Coronary artery (tissue), 2 donors: ENCODE measurements around the gene LRRC28.
"Not testable (repeated sequence)": the region's sequence is repeated elsewhere in the genome, so short reads cannot be mapped to it uniquely, and the experiment has no call there.

Experiments used
- DNase-seq: peaks from one replicate; pipeline ENCODE4 v3.0.0-alpha.2; 2017; ENCODE audit warnings: low spot score
- H3K27ac ChIP-seq, 2 donors: fragments of 200-600 bp; sonication (generic); one replicate each; pipeline ENCODE4 v1.5.1; 2016 to 2019
- H3K4me3 ChIP-seq: fragments of 200-600 bp; sonication (generic); 2 replicates; pipeline ENCODE4 v1.5.1; 2016; ENCODE audit warnings: mild to moderate bottlenecking, moderate library complexity
- TF ChIP-seq, protein P1 (sequence below): fragments of 200-600 bp; sonication (generic); IDR thresholded peaks from one replicate; pipeline ENCODE4 v1.5.1; 2019; ENCODE audit warnings: antibody characterized with exemption

Gene LRRC28

DNA sequence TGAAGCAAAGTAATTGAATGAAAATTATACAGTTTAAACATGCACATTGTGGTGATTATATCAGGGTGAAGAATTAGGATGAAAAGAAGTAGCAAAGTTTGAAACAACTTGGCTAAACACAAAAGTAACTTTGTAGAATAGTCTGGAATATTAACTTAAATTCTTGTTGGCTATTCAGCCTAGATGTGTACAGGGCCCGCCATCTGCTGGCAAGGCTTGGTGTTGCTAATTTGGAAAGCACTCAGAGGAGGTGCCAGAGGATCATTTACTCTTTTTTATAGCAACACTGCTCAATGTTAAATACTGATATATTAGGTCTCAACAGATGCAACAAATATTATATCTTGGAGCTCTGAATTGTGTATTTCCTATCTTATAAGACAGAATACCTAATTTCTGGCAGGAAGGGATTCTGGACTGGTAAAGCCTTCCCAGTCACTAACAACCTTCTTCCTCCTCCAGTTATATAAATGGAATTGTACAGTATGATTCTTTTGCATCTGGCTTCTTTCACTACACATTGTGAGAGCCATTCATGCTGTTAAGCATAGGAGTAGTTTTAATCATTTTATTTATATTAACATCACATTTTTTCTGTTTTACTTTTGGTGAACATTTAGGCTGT lies 38.0 kb upstream of the LRRC28 start:
- DNase-seq: no peak
- H3K27ac ChIP-seq: no peak overlapping the region
- no peak overlapping the region for H3K4me3 ChIP-seq
- TF ChIP-seq, protein P1, sequence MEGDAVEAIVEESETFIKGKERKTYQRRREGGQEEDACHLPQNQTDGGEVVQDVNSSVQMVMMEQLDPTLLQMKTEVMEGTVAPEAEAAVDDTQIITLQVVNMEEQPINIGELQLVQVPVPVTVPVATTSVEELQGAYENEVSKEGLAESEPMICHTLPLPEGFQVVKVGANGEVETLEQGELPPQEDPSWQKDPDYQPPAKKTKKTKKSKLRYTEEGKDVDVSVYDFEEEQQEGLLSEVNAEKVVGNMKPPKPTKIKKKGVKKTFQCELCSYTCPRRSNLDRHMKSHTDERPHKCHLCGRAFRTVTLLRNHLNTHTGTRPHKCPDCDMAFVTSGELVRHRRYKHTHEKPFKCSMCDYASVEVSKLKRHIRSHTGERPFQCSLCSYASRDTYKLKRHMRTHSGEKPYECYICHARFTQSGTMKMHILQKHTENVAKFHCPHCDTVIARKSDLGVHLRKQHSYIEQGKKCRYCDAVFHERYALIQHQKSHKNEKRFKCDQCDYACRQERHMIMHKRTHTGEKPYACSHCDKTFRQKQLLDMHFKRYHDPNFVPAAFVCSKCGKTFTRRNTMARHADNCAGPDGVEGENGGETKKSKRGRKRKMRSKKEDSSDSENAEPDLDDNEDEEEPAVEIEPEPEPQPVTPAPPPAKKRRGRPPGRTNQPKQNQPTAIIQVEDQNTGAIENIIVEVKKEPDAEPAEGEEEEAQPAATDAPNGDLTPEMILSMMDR: peak; percentile 79

DNA sequence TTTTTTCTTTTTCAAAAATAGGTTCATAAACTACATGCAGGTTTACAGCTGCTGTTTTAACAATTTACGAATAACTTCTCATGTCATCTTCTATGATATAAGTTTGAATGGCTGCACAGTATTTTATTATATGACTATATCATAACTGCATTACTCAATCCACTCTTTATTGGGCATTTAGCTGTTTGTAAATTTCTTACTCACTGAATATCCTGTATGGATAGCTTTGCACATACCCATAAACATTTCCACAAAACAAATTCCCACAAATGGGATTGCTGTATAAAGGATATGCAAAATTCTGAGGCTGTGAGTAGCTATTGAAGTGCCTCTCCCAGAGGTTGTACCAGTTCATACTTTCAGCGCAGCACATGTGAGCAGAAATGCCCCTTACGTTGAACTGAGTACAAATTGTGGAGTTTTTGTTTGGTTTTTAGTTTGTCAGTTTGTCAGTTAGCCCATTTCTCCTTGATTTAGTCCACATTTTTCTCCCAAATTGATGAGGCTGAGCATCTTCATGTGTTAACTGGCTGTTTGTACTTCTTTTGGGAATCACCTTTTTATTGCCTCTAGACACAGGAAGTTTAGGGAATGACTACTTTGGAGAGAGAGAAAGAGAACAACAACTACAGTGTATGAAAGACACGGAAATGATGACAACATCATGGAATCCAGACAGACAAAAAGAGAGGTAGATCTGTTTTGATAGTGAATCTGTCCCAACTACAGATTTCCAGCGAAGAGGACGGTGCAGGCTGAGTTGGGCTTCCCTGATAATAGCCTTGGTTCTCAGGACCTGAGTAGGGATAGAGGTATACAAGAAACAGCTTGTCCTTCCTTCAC lies 26.7 kb upstream of the LRRC28 start:
- no peak for DNase-seq
- no peak overlapping the region for H3K4me3 ChIP-seq
- TF ChIP-seq, protein P1: no peak
- no peak overlapping the region for H3K27ac ChIP-seq

DNA sequence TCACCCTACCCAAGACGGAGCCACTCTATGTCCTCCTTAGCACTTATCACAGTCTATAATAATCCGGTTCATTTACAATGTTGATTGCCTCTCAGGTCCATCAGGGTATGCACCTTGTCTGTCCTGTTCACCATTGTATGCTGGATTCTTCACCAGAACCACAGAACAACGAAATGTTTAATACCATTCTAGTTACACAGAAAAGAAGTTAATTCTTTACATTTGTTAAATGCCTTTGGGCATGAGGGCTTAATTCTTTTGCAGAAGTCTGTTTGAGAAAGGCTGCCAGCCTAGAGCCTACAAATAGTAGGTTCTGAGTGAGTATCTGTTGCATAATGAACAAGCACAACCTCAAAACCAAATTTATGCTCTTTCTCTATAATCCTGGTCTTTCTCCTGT lies 24.5 kb upstream of the LRRC28 start:
- no peak for DNase-seq
- Histone ChIP-seq H3K4me3 (no peak overlapping the region), H3K27ac (no peak overlapping the region)
- TF ChIP-seq, protein P1: no peak

DNA sequence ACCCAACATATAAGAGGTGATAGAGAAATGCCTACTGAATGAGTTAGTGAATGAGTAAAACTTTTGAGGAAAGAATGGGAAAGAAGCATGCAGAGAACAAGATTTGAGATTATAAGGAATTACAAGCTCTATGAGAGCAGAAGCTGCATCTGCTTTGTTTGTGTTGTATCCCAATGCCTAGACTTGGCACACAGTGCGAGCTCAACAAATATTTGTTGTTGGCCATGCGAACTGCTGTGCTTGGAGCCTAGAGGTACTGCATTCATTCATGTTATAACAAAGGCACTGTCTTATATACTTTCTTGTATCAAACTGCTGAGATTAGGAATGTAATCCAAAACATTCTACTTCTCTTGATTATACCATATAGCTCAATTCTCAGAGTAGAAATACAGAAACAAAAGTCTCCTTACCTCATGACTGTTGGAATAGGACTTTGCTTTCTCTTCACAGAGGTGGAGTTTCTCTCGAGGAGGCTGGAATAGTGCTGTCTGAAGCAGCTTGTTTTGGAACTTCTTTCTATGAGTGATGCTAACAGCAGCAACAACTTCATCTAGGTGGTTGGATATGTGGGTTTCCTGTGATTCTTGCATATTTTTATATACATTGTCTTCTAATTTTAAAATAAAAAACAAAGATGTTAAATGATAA lies 23.0 kb upstream of the LRRC28 start:
- Histone ChIP-seq H3K4me3 (no peak overlapping the region), H3K27ac (no peak overlapping the region)
- DNase-seq: no peak
- TF ChIP-seq, protein P1: no peak

DNA sequence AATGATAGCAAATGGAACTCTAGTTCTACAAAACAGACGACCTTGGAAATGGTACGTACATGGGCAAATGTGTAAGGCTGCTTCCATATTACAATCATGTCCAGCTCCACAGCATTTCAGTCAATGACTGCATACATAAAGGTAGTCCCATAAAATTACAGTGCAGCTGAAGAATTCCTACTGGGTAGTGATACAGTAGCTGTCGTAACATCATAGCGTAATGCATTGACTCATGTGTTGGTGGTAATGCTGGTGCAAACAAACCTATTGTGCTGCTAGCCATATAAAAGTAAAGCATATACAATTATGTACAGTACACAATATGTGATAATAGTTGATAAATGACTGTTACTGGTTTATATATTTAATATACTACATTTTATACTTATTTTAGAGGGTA lies 20.4 kb upstream of the LRRC28 start:
- no peak for DNase-seq
- TF ChIP-seq, protein P1: no peak
- no peak overlapping the region for H3K27ac ChIP-seq
- no peak overlapping the region for H3K4me3 ChIP-seq

DNA sequence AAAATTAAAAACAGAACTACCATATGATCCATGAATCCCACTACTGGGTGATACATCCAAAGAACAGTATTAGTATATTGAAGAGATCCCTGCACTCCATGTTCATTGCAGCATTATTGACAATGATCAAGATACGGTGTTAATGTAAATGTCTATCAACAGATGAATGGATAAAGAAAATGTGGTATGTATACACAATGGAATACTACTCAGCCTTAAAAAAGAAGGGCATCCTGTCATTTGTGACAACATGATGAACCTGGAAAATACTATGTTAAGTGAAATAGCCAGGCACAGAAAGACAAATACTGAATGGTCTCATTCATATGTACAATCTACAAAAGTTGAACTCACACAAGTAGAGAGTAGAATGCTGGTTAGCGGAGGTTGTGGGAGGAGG lies 18.5 kb upstream of the LRRC28 start:
- Histone ChIP-seq H3K4me3 (no peak overlapping the region), H3K27ac (no peak overlapping the region)
- DNase-seq: no peak
- TF ChIP-seq, protein P1: no peak

DNA sequence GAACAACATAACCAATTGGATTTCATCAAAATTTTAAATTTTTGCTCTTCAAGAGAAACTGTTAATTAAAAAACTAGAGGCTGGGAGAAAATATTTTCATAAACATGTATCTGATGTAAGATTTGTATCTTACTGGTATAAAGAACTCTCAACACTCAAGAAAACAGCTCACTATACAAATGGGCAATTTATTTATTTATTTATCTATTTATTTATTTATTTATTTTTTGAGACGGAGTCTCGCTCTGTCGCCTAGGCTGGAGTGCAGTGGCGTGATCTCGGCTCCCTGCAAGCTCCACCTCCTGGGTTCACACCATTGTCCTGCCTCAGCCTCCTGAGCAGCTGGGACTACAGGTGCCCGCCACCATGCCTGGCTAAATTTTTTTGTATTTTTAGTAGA lies 17.1 kb upstream of the LRRC28 start:
- DNase-seq, H3K4me3 ChIP-seq, H3K27ac ChIP-seq: not testable (repeated sequence)
